ENCODE measurements around the gene PRPH2.

- TF ChIP-seq, protein P1, sequence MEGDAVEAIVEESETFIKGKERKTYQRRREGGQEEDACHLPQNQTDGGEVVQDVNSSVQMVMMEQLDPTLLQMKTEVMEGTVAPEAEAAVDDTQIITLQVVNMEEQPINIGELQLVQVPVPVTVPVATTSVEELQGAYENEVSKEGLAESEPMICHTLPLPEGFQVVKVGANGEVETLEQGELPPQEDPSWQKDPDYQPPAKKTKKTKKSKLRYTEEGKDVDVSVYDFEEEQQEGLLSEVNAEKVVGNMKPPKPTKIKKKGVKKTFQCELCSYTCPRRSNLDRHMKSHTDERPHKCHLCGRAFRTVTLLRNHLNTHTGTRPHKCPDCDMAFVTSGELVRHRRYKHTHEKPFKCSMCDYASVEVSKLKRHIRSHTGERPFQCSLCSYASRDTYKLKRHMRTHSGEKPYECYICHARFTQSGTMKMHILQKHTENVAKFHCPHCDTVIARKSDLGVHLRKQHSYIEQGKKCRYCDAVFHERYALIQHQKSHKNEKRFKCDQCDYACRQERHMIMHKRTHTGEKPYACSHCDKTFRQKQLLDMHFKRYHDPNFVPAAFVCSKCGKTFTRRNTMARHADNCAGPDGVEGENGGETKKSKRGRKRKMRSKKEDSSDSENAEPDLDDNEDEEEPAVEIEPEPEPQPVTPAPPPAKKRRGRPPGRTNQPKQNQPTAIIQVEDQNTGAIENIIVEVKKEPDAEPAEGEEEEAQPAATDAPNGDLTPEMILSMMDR (IDR thresholded peaks at IDR 0.05; ENCODE audit: low read length), result no peak
- no peak for TF ChIP-seq EZH2 (IDR thresholded peaks at IDR 0.05; ENCODE audit: borderline replicate concordance, low read length)
Measured at GRCh38 chr6:42724825-42725224, 2.4 kb upstream of the PRPH2 start.

Measured in OCI-LY1 (cell line).